Measurements from ENCODE around the gene TRIM17. TPM values are rescaled to one million over a fixed set of nuclear protein-coding genes. Genes with fewer than 3 reads are reported as not detected.

TRIM17 gene
- total and polyA plus RNA-seq, 9 of the 15 experiments (the other 6 are each of a cell fraction or from before 2014, with no cell fraction given): not detected

DNA sequence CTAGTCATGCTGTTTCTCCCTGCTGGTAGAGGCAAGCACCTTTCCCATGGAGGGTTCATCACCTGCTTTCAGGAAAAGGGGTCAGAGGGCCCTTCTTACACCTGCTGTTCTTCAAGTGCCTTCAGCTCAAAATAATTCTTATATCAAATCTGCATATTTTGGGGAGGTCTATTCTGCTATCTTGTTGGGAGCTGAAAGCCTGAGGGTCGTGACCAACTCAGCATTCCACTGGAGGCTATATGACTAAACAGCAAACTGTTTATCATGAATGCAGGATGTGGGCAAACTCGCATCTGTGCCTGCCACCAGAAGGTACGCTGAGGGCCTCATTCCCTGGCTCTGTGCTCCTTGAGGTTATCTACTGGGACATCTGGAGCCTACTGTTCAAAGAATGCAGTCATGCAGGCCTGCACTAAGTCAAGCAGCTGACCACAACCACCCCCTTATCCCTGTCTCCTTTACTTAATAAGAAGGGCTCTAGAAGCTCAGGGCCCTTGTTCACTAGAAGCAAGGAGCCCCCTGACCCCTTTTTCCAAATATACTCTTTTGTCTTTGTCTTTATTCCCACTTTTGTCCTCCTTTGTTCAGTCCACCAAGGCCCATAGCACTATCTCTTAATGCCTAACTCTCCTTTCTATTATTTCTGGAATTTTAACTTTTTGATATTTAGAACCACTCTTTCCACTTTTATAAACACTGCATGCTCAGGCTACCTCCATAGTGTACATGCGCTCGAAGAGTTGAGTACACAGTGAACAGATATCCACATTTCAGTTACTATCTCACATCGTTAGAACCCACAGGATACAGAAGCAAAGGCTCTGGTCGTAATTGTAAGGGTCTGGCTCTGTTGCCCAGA, 4.5 kb upstream of the TRIM17 start (continued):
- TF ChIP-seq, protein P1, sequence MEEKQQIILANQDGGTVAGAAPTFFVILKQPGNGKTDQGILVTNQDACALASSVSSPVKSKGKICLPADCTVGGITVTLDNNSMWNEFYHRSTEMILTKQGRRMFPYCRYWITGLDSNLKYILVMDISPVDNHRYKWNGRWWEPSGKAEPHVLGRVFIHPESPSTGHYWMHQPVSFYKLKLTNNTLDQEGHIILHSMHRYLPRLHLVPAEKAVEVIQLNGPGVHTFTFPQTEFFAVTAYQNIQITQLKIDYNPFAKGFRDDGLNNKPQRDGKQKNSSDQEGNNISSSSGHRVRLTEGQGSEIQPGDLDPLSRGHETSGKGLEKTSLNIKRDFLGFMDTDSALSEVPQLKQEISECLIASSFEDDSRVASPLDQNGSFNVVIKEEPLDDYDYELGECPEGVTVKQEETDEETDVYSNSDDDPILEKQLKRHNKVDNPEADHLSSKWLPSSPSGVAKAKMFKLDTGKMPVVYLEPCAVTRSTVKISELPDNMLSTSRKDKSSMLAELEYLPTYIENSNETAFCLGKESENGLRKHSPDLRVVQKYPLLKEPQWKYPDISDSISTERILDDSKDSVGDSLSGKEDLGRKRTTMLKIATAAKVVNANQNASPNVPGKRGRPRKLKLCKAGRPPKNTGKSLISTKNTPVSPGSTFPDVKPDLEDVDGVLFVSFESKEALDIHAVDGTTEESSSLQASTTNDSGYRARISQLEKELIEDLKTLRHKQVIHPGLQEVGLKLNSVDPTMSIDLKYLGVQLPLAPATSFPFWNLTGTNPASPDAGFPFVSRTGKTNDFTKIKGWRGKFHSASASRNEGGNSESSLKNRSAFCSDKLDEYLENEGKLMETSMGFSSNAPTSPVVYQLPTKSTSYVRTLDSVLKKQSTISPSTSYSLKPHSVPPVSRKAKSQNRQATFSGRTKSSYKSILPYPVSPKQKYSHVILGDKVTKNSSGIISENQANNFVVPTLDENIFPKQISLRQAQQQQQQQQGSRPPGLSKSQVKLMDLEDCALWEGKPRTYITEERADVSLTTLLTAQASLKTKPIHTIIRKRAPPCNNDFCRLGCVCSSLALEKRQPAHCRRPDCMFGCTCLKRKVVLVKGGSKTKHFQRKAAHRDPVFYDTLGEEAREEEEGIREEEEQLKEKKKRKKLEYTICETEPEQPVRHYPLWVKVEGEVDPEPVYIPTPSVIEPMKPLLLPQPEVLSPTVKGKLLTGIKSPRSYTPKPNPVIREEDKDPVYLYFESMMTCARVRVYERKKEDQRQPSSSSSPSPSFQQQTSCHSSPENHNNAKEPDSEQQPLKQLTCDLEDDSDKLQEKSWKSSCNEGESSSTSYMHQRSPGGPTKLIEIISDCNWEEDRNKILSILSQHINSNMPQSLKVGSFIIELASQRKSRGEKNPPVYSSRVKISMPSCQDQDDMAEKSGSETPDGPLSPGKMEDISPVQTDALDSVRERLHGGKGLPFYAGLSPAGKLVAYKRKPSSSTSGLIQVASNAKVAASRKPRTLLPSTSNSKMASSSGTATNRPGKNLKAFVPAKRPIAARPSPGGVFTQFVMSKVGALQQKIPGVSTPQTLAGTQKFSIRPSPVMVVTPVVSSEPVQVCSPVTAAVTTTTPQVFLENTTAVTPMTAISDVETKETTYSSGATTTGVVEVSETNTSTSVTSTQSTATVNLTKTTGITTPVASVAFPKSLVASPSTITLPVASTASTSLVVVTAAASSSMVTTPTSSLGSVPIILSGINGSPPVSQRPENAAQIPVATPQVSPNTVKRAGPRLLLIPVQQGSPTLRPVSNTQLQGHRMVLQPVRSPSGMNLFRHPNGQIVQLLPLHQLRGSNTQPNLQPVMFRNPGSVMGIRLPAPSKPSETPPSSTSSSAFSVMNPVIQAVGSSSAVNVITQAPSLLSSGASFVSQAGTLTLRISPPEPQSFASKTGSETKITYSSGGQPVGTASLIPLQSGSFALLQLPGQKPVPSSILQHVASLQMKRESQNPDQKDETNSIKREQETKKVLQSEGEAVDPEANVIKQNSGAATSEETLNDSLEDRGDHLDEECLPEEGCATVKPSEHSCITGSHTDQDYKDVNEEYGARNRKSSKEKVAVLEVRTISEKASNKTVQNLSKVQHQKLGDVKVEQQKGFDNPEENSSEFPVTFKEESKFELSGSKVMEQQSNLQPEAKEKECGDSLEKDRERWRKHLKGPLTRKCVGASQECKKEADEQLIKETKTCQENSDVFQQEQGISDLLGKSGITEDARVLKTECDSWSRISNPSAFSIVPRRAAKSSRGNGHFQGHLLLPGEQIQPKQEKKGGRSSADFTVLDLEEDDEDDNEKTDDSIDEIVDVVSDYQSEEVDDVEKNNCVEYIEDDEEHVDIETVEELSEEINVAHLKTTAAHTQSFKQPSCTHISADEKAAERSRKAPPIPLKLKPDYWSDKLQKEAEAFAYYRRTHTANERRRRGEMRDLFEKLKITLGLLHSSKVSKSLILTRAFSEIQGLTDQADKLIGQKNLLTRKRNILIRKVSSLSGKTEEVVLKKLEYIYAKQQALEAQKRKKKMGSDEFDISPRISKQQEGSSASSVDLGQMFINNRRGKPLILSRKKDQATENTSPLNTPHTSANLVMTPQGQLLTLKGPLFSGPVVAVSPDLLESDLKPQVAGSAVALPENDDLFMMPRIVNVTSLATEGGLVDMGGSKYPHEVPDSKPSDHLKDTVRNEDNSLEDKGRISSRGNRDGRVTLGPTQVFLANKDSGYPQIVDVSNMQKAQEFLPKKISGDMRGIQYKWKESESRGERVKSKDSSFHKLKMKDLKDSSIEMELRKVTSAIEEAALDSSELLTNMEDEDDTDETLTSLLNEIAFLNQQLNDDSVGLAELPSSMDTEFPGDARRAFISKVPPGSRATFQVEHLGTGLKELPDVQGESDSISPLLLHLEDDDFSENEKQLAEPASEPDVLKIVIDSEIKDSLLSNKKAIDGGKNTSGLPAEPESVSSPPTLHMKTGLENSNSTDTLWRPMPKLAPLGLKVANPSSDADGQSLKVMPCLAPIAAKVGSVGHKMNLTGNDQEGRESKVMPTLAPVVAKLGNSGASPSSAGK (IDR thresholded peaks at IDR 0.05): no peak
- TF ChIP-seq SMARCA5 (IDR thresholded peaks at IDR 0.05) (no peak), NFXL1 (CRISPR knock-in tag; IDR thresholded peaks at IDR 0.05) (no peak)
- TF ChIP-seq, protein P2, sequence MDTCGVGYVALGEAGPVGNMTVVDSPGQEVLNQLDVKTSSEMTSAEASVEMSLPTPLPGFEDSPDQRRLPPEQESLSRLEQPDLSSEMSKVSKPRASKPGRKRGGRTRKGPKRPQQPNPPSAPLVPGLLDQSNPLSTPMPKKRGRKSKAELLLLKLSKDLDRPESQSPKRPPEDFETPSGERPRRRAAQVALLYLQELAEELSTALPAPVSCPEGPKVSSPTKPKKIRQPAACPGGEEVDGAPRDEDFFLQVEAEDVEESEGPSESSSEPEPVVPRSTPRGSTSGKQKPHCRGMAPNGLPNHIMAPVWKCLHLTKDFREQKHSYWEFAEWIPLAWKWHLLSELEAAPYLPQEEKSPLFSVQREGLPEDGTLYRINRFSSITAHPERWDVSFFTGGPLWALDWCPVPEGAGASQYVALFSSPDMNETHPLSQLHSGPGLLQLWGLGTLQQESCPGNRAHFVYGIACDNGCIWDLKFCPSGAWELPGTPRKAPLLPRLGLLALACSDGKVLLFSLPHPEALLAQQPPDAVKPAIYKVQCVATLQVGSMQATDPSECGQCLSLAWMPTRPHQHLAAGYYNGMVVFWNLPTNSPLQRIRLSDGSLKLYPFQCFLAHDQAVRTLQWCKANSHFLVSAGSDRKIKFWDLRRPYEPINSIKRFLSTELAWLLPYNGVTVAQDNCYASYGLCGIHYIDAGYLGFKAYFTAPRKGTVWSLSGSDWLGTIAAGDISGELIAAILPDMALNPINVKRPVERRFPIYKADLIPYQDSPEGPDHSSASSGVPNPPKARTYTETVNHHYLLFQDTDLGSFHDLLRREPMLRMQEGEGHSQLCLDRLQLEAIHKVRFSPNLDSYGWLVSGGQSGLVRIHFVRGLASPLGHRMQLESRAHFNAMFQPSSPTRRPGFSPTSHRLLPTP (IDR thresholded peaks at IDR 0.05; ENCODE audit: borderline replicate concordance, extremely low read depth, insufficient read length): no peak
- TF ChIP-seq, protein P3, sequence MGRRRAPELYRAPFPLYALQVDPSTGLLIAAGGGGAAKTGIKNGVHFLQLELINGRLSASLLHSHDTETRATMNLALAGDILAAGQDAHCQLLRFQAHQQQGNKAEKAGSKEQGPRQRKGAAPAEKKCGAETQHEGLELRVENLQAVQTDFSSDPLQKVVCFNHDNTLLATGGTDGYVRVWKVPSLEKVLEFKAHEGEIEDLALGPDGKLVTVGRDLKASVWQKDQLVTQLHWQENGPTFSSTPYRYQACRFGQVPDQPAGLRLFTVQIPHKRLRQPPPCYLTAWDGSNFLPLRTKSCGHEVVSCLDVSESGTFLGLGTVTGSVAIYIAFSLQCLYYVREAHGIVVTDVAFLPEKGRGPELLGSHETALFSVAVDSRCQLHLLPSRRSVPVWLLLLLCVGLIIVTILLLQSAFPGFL (CRISPR knock-in tag; IDR thresholded peaks at IDR 0.05): no peak
- TF ChIP-seq, protein P4, sequence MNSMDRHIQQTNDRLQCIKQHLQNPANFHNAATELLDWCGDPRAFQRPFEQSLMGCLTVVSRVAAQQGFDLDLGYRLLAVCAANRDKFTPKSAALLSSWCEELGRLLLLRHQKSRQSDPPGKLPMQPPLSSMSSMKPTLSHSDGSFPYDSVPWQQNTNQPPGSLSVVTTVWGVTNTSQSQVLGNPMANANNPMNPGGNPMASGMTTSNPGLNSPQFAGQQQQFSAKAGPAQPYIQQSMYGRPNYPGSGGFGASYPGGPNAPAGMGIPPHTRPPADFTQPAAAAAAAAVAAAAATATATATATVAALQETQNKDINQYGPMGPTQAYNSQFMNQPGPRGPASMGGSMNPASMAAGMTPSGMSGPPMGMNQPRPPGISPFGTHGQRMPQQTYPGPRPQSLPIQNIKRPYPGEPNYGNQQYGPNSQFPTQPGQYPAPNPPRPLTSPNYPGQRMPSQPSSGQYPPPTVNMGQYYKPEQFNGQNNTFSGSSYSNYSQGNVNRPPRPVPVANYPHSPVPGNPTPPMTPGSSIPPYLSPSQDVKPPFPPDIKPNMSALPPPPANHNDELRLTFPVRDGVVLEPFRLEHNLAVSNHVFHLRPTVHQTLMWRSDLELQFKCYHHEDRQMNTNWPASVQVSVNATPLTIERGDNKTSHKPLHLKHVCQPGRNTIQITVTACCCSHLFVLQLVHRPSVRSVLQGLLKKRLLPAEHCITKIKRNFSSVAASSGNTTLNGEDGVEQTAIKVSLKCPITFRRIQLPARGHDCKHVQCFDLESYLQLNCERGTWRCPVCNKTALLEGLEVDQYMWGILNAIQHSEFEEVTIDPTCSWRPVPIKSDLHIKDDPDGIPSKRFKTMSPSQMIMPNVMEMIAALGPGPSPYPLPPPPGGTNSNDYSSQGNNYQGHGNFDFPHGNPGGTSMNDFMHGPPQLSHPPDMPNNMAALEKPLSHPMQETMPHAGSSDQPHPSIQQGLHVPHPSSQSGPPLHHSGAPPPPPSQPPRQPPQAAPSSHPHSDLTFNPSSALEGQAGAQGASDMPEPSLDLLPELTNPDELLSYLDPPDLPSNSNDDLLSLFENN (IDR thresholded peaks at IDR 0.05; ENCODE audit: low read depth in 2 of 2, low read length in 2 of 2): no peak

All from K562 (cell line).